ENCODE measurements around the gene KCNK16.

The KCNK16 gene

DNA sequence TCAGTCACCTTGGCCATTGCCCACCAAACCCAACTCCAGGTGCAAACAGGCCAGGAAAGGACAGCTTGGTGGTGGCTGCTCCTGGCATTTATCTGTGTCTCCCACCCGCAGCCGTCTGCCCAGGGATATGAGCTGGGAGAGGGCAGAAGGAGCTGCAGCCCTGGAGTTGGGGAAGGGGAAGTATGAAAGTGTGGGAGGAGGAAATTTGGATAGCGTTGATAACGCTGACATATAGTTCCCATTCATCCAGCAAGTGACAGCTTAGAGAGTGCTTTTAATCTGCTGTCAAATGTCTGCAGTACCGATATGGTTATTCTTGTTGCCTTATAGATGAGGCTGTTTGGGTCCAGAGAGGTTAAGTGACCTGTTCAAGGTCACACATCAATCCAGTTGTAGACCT, 741 bp downstream of the KCNK16 start:
- Histone ChIP-seq H3K4me3 (ENCODE audit: low read depth, low read length) (no peak overlapping the region), H3K27ac (ENCODE audit: low read depth, low read length) (no peak overlapping the region), H3K9ac (ENCODE audit: low read length) (no peak overlapping the region), H3K4me1 (ENCODE audit: control insufficient read depth, insufficient read depth, low read length) (no peaks in the 10 kb centered on the region), H3K27me3 (ENCODE audit: control insufficient read depth, insufficient read depth, low read length) (peaks cover 29% of the 10 kb centered on the region), H3K9me3 (ENCODE audit: control insufficient read depth, insufficient read depth, low read depth, low read length) (no peaks in the 10 kb centered on the region), H3K36me3 (ENCODE audit: control insufficient read depth, insufficient read depth, low read length) (no peaks in the 10 kb centered on the region)

DNA sequence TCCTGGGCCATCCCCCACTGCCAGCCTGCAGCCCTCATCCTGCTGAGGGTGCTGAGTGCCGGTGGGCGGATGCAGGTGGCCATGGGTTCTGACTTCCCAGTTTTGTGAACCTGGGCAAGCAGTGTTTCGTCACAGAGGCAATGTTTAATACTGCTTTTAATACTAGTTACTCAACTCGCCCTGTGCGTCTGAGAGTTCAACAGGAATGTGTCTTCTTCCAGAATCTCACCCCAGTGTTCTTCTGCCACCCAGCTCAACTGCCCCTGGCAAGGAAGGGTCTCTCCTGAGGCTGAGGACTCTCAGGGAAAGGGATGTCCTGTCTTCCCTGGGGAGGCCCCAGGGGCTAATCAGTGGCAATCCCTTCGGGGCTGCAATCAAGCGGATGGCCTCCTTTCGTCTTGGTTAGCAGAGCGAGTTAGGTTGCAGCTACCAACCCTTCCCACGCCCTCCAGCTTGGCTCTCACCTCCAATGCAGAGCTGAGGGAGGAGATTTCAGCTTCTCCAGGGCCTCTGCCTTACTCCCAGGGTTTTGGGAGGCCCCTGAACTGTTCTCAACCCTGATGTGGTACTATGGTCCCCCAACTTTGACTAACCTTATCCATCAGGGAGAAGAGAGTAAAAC, 2.0 kb downstream of the KCNK16 start:
- no peaks in the 10 kb centered on the region for H3K36me3 ChIP-seq (ENCODE audit: control insufficient read depth, insufficient read depth, low read length)
- H3K9ac ChIP-seq (ENCODE audit: low read length) = no peak overlapping the region
- no peak overlapping the region for H3K4me3 ChIP-seq (ENCODE audit: low read depth, low read length)
- H3K4me1 ChIP-seq (ENCODE audit: control insufficient read depth, insufficient read depth, low read length) = no peaks in the 10 kb centered on the region
- peaks cover 35% of the 10 kb centered on the region for H3K27me3 ChIP-seq (ENCODE audit: control insufficient read depth, insufficient read depth, low read length)
- H3K9me3 ChIP-seq (ENCODE audit: control insufficient read depth, insufficient read depth, low read depth, low read length) = no peaks in the 10 kb centered on the region
- H3K27ac ChIP-seq (ENCODE audit: low read depth, low read length) = no peak overlapping the region

GRCh38 chr6:39319621-39320362, 2.7 kb downstream of the KCNK16 start:
- H3K27me3 ChIP-seq (ENCODE audit: control insufficient read depth, insufficient read depth, low read length) = peaks cover 42% of the 10 kb centered on the region
- no peak overlapping the region for H3K27ac ChIP-seq (ENCODE audit: low read depth, low read length)
- H3K4me3 ChIP-seq (ENCODE audit: low read depth, low read length) = no peak overlapping the region
- no peak overlapping the region for H3K9ac ChIP-seq (ENCODE audit: low read length)
- no peaks in the 10 kb centered on the region for H3K36me3 ChIP-seq (ENCODE audit: control insufficient read depth, insufficient read depth, low read length)
- H3K9me3 ChIP-seq (ENCODE audit: control insufficient read depth, insufficient read depth, low read depth, low read length) = no peaks in the 10 kb centered on the region
- no peaks in the 10 kb centered on the region for H3K4me1 ChIP-seq (ENCODE audit: control insufficient read depth, insufficient read depth, low read length)

GRCh38 chr6:39317256-39317655, 5.2 kb downstream of the KCNK16 start:
- H3K9me3 ChIP-seq (ENCODE audit: control insufficient read depth, insufficient read depth, low read depth, low read length) = no peaks in the 10 kb centered on the region
- no peak overlapping the region for H3K4me3 ChIP-seq (ENCODE audit: low read depth, low read length)
- H3K27ac ChIP-seq (ENCODE audit: low read depth, low read length) = no peak overlapping the region
- no peak overlapping the region for H3K9ac ChIP-seq (ENCODE audit: low read length)
- H3K27me3 ChIP-seq (ENCODE audit: control insufficient read depth, insufficient read depth, low read length) = peaks cover 67% of the 10 kb centered on the region
- H3K4me1 ChIP-seq (ENCODE audit: control insufficient read depth, insufficient read depth, low read length) = no peaks in the 10 kb centered on the region
- H3K36me3 ChIP-seq (ENCODE audit: control insufficient read depth, insufficient read depth, low read length) = no peaks in the 10 kb centered on the region

GRCh38 chr6:39314273-39314795, 8.2 kb downstream of the KCNK16 start, which contains the start of gene KCNK17:
TSS of gene KCNK17 (minus strand) at chr6:39314419. CDS start at chr6:39314320, 99 bp downstream.
- Histone ChIP-seq H3K27ac (ENCODE audit: low read depth, low read length) (no peak within 1 kb of the TSS), H3K4me3 (ENCODE audit: low read depth, low read length) (peak within 1 kb of the TSS; percentile 69), H3K4me1 (ENCODE audit: control insufficient read depth, insufficient read depth, low read length) (0 out of 2 replicates have a peak, but pooled peaks cover 2% of the 10 kb centered on the region), H3K27me3 (ENCODE audit: control insufficient read depth, insufficient read depth, low read length) (peaks cover 81% of the 10 kb centered on the region), H3K36me3 (ENCODE audit: control insufficient read depth, insufficient read depth, low read length) (no peaks in the 10 kb centered on the region), H3K9me3 (ENCODE audit: control insufficient read depth, insufficient read depth, low read depth, low read length) (no peaks in the 10 kb centered on the region), H3K9ac (ENCODE audit: low read length) (peak within 1 kb of the TSS; percentile 38)

DNA sequence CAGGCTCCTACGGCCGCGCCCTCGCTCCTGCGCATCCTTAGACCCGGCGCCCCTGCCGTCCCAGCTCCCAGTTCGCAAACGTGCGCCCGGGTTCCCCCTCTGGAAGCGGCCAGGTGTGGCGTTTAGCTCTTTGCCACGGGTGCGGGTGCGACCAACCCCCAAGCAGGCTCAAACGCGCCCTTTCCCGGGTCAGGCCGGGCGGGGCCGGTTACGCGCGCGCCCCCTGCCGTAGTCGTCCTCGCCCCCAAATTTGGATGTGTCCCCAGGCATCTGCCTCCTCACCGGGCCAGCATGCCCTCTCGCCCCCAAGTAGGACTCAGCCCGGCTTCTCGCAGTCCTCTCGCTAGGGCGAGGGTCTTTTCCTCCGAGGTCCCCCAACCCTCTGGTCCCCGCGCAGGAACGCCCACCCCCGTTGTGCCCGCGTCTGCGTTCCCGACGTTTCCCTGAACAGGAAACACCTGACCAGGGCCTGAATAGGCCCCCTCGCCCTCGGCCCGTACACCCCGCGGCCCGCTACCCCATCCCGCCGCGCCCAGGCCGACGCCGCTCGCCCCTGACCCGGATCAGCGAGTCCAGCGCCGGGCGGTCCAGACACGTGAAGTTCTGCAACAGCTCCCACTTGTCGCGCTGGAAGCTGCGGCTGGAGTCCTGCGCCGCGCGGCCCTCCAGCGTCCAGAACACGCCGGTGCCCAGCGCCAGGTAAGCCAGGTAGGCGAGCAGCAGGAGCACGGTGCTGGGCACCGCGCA, 8.8 kb downstream of the KCNK16 start:
- peak overlapping the region; percentile 38 for H3K9ac ChIP-seq (ENCODE audit: low read length)
- 0 out of 2 replicates have a peak, but pooled peaks cover 2% of the 10 kb centered on the region for H3K4me1 ChIP-seq (ENCODE audit: control insufficient read depth, insufficient read depth, low read length)
- peaks cover 81% of the 10 kb centered on the region for H3K27me3 ChIP-seq (ENCODE audit: control insufficient read depth, insufficient read depth, low read length)
- H3K9me3 ChIP-seq (ENCODE audit: control insufficient read depth, insufficient read depth, low read depth, low read length) = no peaks in the 10 kb centered on the region
- H3K27ac ChIP-seq (ENCODE audit: low read depth, low read length) = no peak overlapping the region
- no peaks in the 10 kb centered on the region for H3K36me3 ChIP-seq (ENCODE audit: control insufficient read depth, insufficient read depth, low read length)
- H3K4me3 ChIP-seq (ENCODE audit: low read depth, low read length) = peak overlapping the region; percentile 69

GRCh38 chr6:39312912-39313525, 9.5 kb downstream of the KCNK16 start:
- Histone ChIP-seq H3K9ac (ENCODE audit: low read length) (peak overlapping the region; percentile 38), H3K36me3 (ENCODE audit: control insufficient read depth, insufficient read depth, low read length) (no peaks in the 10 kb centered on the region), H3K27me3 (ENCODE audit: control insufficient read depth, insufficient read depth, low read length) (peaks cover 76% of the 10 kb centered on the region), H3K4me3 (ENCODE audit: low read depth, low read length) (peak overlapping the region; percentile 69), H3K27ac (ENCODE audit: low read depth, low read length) (no peak overlapping the region), H3K9me3 (ENCODE audit: control insufficient read depth, insufficient read depth, low read depth, low read length) (no peaks in the 10 kb centered on the region), H3K4me1 (ENCODE audit: control insufficient read depth, insufficient read depth, low read length) (0 out of 2 replicates have a peak, but pooled peaks cover 2% of the 10 kb centered on the region)

- no peaks in the 10 kb centered on the region for H3K36me3 ChIP-seq (ENCODE audit: control insufficient read depth, insufficient read depth, low read length)
- no peaks in the 10 kb centered on the region for H3K9me3 ChIP-seq (ENCODE audit: control insufficient read depth, insufficient read depth, low read depth, low read length)
- peaks cover 53% of the 10 kb centered on the region for H3K27me3 ChIP-seq (ENCODE audit: control insufficient read depth, insufficient read depth, low read length)
- no peak overlapping the region for H3K4me3 ChIP-seq (ENCODE audit: low read depth, low read length)
- 0 out of 2 replicates have a peak, but pooled peaks cover 2% of the 10 kb centered on the region for H3K4me1 ChIP-seq (ENCODE audit: control insufficient read depth, insufficient read depth, low read length)
- no peak overlapping the region for H3K9ac ChIP-seq (ENCODE audit: low read length)
- no peak overlapping the region for H3K27ac ChIP-seq (ENCODE audit: low read depth, low read length)
Measured at GRCh38 chr6:39310542-39310941, 12.0 kb downstream of the KCNK16 start.

DNA sequence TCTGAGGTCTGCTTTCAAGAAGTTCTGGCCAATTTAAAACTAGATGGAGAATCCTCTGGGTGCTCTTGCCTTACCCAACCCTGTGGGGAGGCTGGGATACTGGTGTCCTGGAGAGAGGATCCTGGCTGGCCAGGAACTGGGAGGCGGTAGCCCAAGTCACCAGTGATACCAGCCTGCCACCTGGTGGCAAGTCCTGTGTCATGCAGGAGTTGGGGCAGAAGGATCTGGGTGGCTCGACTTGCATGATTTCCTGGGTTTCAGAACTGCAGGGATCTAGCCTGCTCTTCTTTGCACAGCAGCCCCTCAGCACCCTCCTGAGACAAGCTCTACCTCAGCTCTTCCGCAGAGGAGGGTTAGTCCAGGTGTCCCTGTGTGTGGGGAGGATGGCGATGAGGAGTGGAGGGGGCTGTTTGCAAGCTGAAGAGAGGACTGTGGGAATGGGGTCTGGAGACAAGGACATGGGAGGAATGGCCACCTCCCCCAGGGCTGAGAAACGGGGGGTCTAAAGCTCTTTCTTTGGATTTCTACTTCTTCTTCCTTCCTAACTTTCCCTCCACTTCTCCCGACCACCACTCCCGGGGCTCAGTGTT, 12.5 kb downstream of the KCNK16 start:
- peaks cover 48% of the 10 kb centered on the region for H3K27me3 ChIP-seq (ENCODE audit: control insufficient read depth, insufficient read depth, low read length)
- H3K9me3 ChIP-seq (ENCODE audit: control insufficient read depth, insufficient read depth, low read depth, low read length) = no peaks in the 10 kb centered on the region
- no peak overlapping the region for H3K27ac ChIP-seq (ENCODE audit: low read depth, low read length)
- H3K36me3 ChIP-seq (ENCODE audit: control insufficient read depth, insufficient read depth, low read length) = no peaks in the 10 kb centered on the region
- 0 out of 2 replicates have a peak, but pooled peaks cover 2% of the 10 kb centered on the region for H3K4me1 ChIP-seq (ENCODE audit: control insufficient read depth, insufficient read depth, low read length)
- H3K4me3 ChIP-seq (ENCODE audit: low read depth, low read length) = no peak overlapping the region
- H3K9ac ChIP-seq (ENCODE audit: low read length) = no peak overlapping the region

GRCh38 chr6:39307462-39307861, 15.0 kb downstream of the KCNK16 start:
- Histone ChIP-seq H3K4me3 (ENCODE audit: low read depth, low read length) (no peak overlapping the region), H3K9ac (ENCODE audit: low read length) (no peak overlapping the region), H3K9me3 (ENCODE audit: control insufficient read depth, insufficient read depth, low read depth, low read length) (no peaks in the 10 kb centered on the region), H3K4me1 (ENCODE audit: control insufficient read depth, insufficient read depth, low read length) (peaks cover 5% of the 10 kb centered on the region; the same call in 1 of the 2 replicates), H3K36me3 (ENCODE audit: control insufficient read depth, insufficient read depth, low read length) (no peaks in the 10 kb centered on the region), H3K27ac (ENCODE audit: low read depth, low read length) (no peak overlapping the region), H3K27me3 (ENCODE audit: control insufficient read depth, insufficient read depth, low read length) (peaks cover 22% of the 10 kb centered on the region)

All from HUES6 (cell line).